ENCODE data around the gene P4HTM. TPM values are rescaled to one million over a fixed set of nuclear protein-coding genes. Genes with fewer than 3 reads are reported as not detected.

P4HTM gene
- total RNA-seq, 1 experiment from 2014 or later: 63.0 TPM

GRCh38 chr3:48974076-48974864 is 15.8 kb upstream of the P4HTM start:
- Mint-ChIP-seq H3K9me3 (ENCODE audit: low read depth, unreplicated experiment) (no peaks in the 10 kb centered on the region), H3K27me3 (ENCODE audit: unreplicated experiment) (no peaks in the 10 kb centered on the region), H3K4me3 (ENCODE audit: low read depth, unreplicated experiment) (no peak overlapping the region), H3K4me1 (ENCODE audit: low read depth, unreplicated experiment) (no peaks in the 10 kb centered on the region), H3K27ac (ENCODE audit: unreplicated experiment) (no peak overlapping the region), H3K36me3 (ENCODE audit: insufficient read depth, unreplicated experiment) (peaks cover 59% of the 10 kb centered on the region)
- BruUV-seq (replicated peaks): no TSS peak
- DNase-seq: no peak
- intact Hi-C loops (cut with micrococcal nuclease; ENCODE audit: unreplicated experiment): no loop called here
- CTCF ChIA-PET: no interaction called here
- no peak for TF ChIP-seq CTCF (IDR thresholded peaks at IDR 0.05; ENCODE audit: unreplicated experiment)

- no peak for DNase-seq
- no peaks in the 10 kb centered on the region for H3K4me1 Mint-ChIP-seq (ENCODE audit: low read depth, unreplicated experiment)
- peaks cover 52% of the 10 kb centered on the region for H3K36me3 Mint-ChIP-seq (ENCODE audit: insufficient read depth, unreplicated experiment)
- BruUV-seq (replicated peaks): no TSS peak
- intact Hi-C loops (cut with micrococcal nuclease; ENCODE audit: unreplicated experiment): no loop called here
- CTCF ChIA-PET: no interaction called here
- H3K9me3 Mint-ChIP-seq (ENCODE audit: low read depth, unreplicated experiment): no peaks in the 10 kb centered on the region
- H3K27me3 Mint-ChIP-seq (ENCODE audit: unreplicated experiment): no peaks in the 10 kb centered on the region
- H3K4me3 Mint-ChIP-seq (ENCODE audit: low read depth, unreplicated experiment): no peak overlapping the region
- no peak for TF ChIP-seq CTCF (IDR thresholded peaks at IDR 0.05; ENCODE audit: unreplicated experiment)
- no peak overlapping the region for H3K27ac Mint-ChIP-seq (ENCODE audit: unreplicated experiment)
These were observed 10.6 kb upstream of the P4HTM start for GRCh38 chr3:48979451-48979850.

GRCh38 chr3:48980295-48980694 is 9.7 kb upstream of the P4HTM start:
- CTCF ChIA-PET: no interaction called here
- Mint-ChIP-seq H3K27ac (ENCODE audit: unreplicated experiment) (no peak overlapping the region), H3K9me3 (ENCODE audit: low read depth, unreplicated experiment) (no peaks in the 10 kb centered on the region), H3K4me3 (ENCODE audit: low read depth, unreplicated experiment) (no peak overlapping the region), H3K4me1 (ENCODE audit: low read depth, unreplicated experiment) (no peaks in the 10 kb centered on the region), H3K36me3 (ENCODE audit: insufficient read depth, unreplicated experiment) (peaks cover 45% of the 10 kb centered on the region), H3K27me3 (ENCODE audit: unreplicated experiment) (no peaks in the 10 kb centered on the region)
- intact Hi-C loops (cut with micrococcal nuclease; ENCODE audit: unreplicated experiment): no loop called here
- TF ChIP-seq CTCF (IDR thresholded peaks at IDR 0.05; ENCODE audit: unreplicated experiment): no peak
- DNase-seq: no peak
- BruUV-seq (replicated peaks): no TSS peak

- CTCF ChIA-PET: interaction anchor here (0.6 kb wide), 2 partner anchors 26 to 151 kb away, joined by 3 read pairs; no protein-coding TSS in a partner anchor
- Mint-ChIP-seq H3K4me3 (ENCODE audit: low read depth, unreplicated experiment) (no peak overlapping the region), H3K36me3 (ENCODE audit: insufficient read depth, unreplicated experiment) (peaks cover 45% of the 10 kb centered on the region), H3K9me3 (ENCODE audit: low read depth, unreplicated experiment) (no peaks in the 10 kb centered on the region), H3K4me1 (ENCODE audit: low read depth, unreplicated experiment) (no peaks in the 10 kb centered on the region), H3K27me3 (ENCODE audit: unreplicated experiment) (no peaks in the 10 kb centered on the region), H3K27ac (ENCODE audit: unreplicated experiment) (no peak overlapping the region)
- no peak for TF ChIP-seq CTCF (IDR thresholded peaks at IDR 0.05; ENCODE audit: unreplicated experiment)
- intact Hi-C loops (cut with micrococcal nuclease; ENCODE audit: unreplicated experiment): no loop called here
- no peak for DNase-seq
- BruUV-seq (replicated peaks): no TSS peak
These were observed 8.0 kb upstream of the P4HTM start for GRCh38 chr3:48982016-48982415.
